GM23338 (cell line): Measurements from ENCODE around the gene TFAM. TPM values are rescaled to one million over a fixed set of nuclear protein-coding genes. Genes with fewer than 3 reads are reported as not detected.

Source experiments
- ATAC-seq: fragments of 200-7000 bp; cut with Tn5 transposase; 3 replicates; pipeline ENCODE4 v1.9.1; 2020
- DNase-seq: peaks from one replicate; pipeline ENCODE4 v3.0.0-alpha.2; 2015; ENCODE audit warnings: low spot score
- H2AFZ ChIP-seq: fragments of 200-600 bp; sonication (generic); 2 replicates; pipeline ENCODE4 v1.8.0; 2016; ENCODE audit warnings: antibody characterized with exemption, mild to moderate bottlenecking, moderate library complexity
- H3F3A ChIP-seq: fragments of 200-600 bp; sonication (generic); replicated peaks from 2 replicates; pipeline ENCODE4 v1.8.0; 2017; ENCODE audit warnings: antibody characterized with exemption, mixed run types, low read depth
- H3K27ac ChIP-seq: fragments of 200-600 bp; sonication (generic); 2 replicates; pipeline ENCODE4 v1.6.1; 2016; ENCODE audit warnings: low read depth
- H3K27me3 ChIP-seq: fragments of 200-600 bp; sonication (generic); 2 replicates; pipeline ENCODE4 v1.8.0; 2016; ENCODE audit warnings: mild to moderate bottlenecking, mixed run types, moderate library complexity; ENCODE audit not compliant: insufficient read depth
- H3K36me3 ChIP-seq: fragments of 200-600 bp; sonication (generic); 2 replicates; pipeline ENCODE4 v1.8.0; 2016; ENCODE audit warnings: mild to moderate bottlenecking; ENCODE audit not compliant: insufficient read depth
- H3K4me1 ChIP-seq: fragments of 200-600 bp; sonication (generic); 2 replicates; pipeline ENCODE4 v1.8.0; 2016; ENCODE audit warnings: mild to moderate bottlenecking, moderate library complexity; ENCODE audit not compliant: insufficient read depth
- H3K4me2 ChIP-seq: fragments of 200-600 bp; sonication (generic); 2 replicates; pipeline ENCODE4 v1.7.1; 2017; ENCODE audit warnings: mixed run types
- H3K4me3 ChIP-seq: fragments of 200-600 bp; sonication (generic); 2 replicates; pipeline ENCODE4 v1.6.1; 2016; ENCODE audit warnings: mixed run types
- H3K79me2 ChIP-seq: fragments of 200-600 bp; sonication (generic); replicated peaks from 2 replicates; pipeline ENCODE4 v1.8.0; 2017; ENCODE audit warnings: mild to moderate bottlenecking; ENCODE audit not compliant: insufficient read depth
- H3K9me2 ChIP-seq: fragments of 200-600 bp; sonication (generic); 2 replicates; pipeline ENCODE4 v1.8.0; 2017; ENCODE audit not compliant: insufficient read depth
- H4K20me1 ChIP-seq: fragments of 200-600 bp; sonication (generic); replicated peaks from 2 replicates; pipeline ENCODE4 v1.8.0; 2017; ENCODE audit warnings: mild to moderate bottlenecking; ENCODE audit not compliant: insufficient read depth
- H3K27ac Mint-ChIP-seq: 2 replicates; pipeline ENCODE4 v1.8.0; 2020; ENCODE audit warnings: inconsistent platforms, mild to moderate bottlenecking, moderate library complexity, mixed read lengths
- H3K27me3 Mint-ChIP-seq: 3 replicates; pipeline ENCODE4 v1.8.0; 2022; ENCODE audit warnings: low read depth, mild to moderate bottlenecking, moderate library complexity, mixed read lengths, inconsistent platforms; ENCODE audit not compliant: insufficient read depth, poor library complexity
- H3K36me3 Mint-ChIP-seq: 3 replicates; pipeline ENCODE4 v1.8.0; 2021; ENCODE audit warnings: low read depth, mild to moderate bottlenecking, inconsistent platforms, moderate library complexity, mixed read lengths
- H3K4me1 Mint-ChIP-seq: 3 replicates; pipeline ENCODE4 v1.8.0; 2020; ENCODE audit warnings: mild to moderate bottlenecking, inconsistent platforms, mixed read lengths
- H3K4me3 Mint-ChIP-seq: 3 replicates; pipeline ENCODE4 v1.8.0; 2021; ENCODE audit warnings: moderate library complexity, mild to moderate bottlenecking, inconsistent platforms, mixed read lengths
- H3K9me3 Mint-ChIP-seq: 3 replicates; pipeline ENCODE4 v1.8.0; 2020; ENCODE audit warnings: moderate library complexity, mild to moderate bottlenecking, inconsistent platforms, mixed read lengths
- CREB1 ChIP-seq: fragments of 250-450 bp; sonication (Bioruptor Pico); IDR thresholded peaks from 2 replicates; pipeline ENCODE4 v1.5.0; 2020; ENCODE audit warnings: low read depth, mild to moderate bottlenecking, moderate library complexity
- EZH2phosphoT487 ChIP-seq: fragments of 200-600 bp; sonication (generic); IDR thresholded peaks from one replicate; pipeline ENCODE4 v1.8.1; 2018; ENCODE audit warnings: antibody characterized with exemption; ENCODE audit not compliant: unreplicated experiment
- JUNB ChIP-seq: IDR thresholded peaks from one replicate; pipeline ENCODE4 v1.6.1; 2016; ENCODE audit warnings: antibody characterized with exemption; ENCODE audit not compliant: unreplicated experiment
- NANOG ChIP-seq: IDR thresholded peaks from 2 replicates; pipeline ENCODE4 v1.6.1; 2016; ENCODE audit warnings: antibody characterized with exemption, borderline replicate concordance
- POLR2AphosphoS5 ChIP-seq: IDR thresholded peaks from 2 replicates; pipeline ENCODE4 v1.6.1; 2016; ENCODE audit warnings: antibody characterized with exemption, low read depth
- REST ChIP-seq: IDR thresholded peaks from one replicate; pipeline ENCODE4 v1.6.1; 2018; ENCODE audit warnings: antibody characterized with exemption; ENCODE audit not compliant: unreplicated experiment
- STAT1 ChIP-seq: IDR thresholded peaks from one replicate; pipeline ENCODE4 v1.6.1; 2016; ENCODE audit warnings: antibody characterized with exemption; ENCODE audit not compliant: unreplicated experiment
- ZNF114 ChIP-seq: fragments of 250-450 bp; sonication (Bioruptor Pico); IDR thresholded peaks from 2 replicates; pipeline ENCODE4 v1.5.0; 2020; ENCODE audit warnings: mild to moderate bottlenecking, moderate library complexity
- ZNF331 ChIP-seq: fragments of 250-450 bp; sonication (Bioruptor Pico); IDR thresholded peaks from 2 replicates; pipeline ENCODE4 v1.5.0; 2020; ENCODE audit warnings: low read depth, mild to moderate bottlenecking, moderate library complexity
- ZNF462 ChIP-seq: fragments of 250-450 bp; sonication (Bioruptor Pico); IDR thresholded peaks from 2 replicates; pipeline ENCODE4 v1.5.0; 2020; ENCODE audit warnings: mild to moderate bottlenecking, moderate library complexity
- polyA plus RNA-seq: library from polyadenylated mRNA; unstranded; fragments of >200 nt; fragmentation: Nextera tagmentation; extraction: Ambion mirVana; gene quantifications from 2 replicates; pipeline ENCODE4 v1.2.1, GENCODE V29; 2016
- total RNA-seq: library from RNA; depleted of rRNA; stranded (reverse); fragments of >200 nt; shearing (Covaris generic); gene quantifications from 2 replicates; pipeline ENCODE4 v1.2.3, GENCODE V29; 2014
- TF ChIP-seq, protein P1 (sequence below), 2 experiments: fragments of 200-600 bp in 1 of 2; sonication (generic) in 1 of 2; conservative IDR thresholded peaks; 2 replicates each; pipeline versions ENCODE4 v1.5.1 to v1.6.1; 2016 to 2017; ENCODE audit warnings: antibody characterized with exemption in 2 of 2, low read depth in 2 of 2, mild to moderate bottlenecking in 2 of 2, moderate library complexity in 1 of 2

The TFAM gene
- total and polyA plus RNA-seq, 2 experiments from 2014 or later = 54.2 to 156 TPM

DNA sequence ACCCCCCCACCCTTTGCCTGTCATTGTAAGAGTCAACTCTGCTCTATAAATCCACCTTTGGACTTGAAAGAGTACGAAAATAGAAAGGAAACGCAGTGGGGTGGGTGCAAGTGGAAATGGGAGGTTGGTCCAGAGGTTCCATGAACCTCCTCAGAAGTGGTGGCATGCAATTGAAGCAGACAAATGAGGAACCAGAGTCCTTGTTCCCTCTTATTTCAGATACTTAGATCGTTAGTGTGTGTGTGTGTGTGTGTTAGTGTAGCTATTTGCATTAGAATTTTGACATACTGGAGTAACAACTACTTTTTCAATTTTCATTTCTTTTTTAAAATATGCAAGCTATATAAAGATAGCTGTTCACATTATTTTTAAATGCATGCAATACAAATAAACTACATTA is 18.1 kb upstream of the TFAM start:
- Histone ChIP-seq H3K79me2 (no peaks in the 10 kb centered on the region), H3K9me2 (no peaks in the 10 kb centered on the region), H3K4me2 (no peak overlapping the region), H3F3A (no peaks in the 10 kb centered on the region), H3K27me3 (no peaks in the 10 kb centered on the region), H3K27ac (no peak overlapping the region), H3K4me3 (no peak overlapping the region), H3K4me1 (no peaks in the 10 kb centered on the region), H3K36me3 (no peaks in the 10 kb centered on the region), H4K20me1 (no peaks in the 10 kb centered on the region), H2AFZ (no peak overlapping the region)
- Mint-ChIP-seq H3K36me3 (peaks cover 3% of the 10 kb centered on the region; the same call in 2 of the 3 replicates), H3K4me3 (no peak overlapping the region), H3K27ac (no peak overlapping the region), H3K4me1 (no peaks in the 10 kb centered on the region), H3K9me3 (no peaks in the 10 kb centered on the region), H3K27me3 (no peaks in the 10 kb centered on the region)
- TF ChIP-seq ZNF331 (CRISPR knock-in tag) = no peak
- no peak for TF ChIP-seq POLR2AphosphoS5
- TF ChIP-seq NANOG = no peak
- no peak for TF ChIP-seq STAT1
- no peak for TF ChIP-seq REST
- TF ChIP-seq ZNF114 (CRISPR knock-in tag) = no peak
- no peak for TF ChIP-seq CREB1 (CRISPR knock-in tag)
- TF ChIP-seq EZH2phosphoT487 = no peak
- TF ChIP-seq ZNF462 (CRISPR knock-in tag) = no peak
- no peak for TF ChIP-seq JUNB
- TF ChIP-seq, protein P1, sequence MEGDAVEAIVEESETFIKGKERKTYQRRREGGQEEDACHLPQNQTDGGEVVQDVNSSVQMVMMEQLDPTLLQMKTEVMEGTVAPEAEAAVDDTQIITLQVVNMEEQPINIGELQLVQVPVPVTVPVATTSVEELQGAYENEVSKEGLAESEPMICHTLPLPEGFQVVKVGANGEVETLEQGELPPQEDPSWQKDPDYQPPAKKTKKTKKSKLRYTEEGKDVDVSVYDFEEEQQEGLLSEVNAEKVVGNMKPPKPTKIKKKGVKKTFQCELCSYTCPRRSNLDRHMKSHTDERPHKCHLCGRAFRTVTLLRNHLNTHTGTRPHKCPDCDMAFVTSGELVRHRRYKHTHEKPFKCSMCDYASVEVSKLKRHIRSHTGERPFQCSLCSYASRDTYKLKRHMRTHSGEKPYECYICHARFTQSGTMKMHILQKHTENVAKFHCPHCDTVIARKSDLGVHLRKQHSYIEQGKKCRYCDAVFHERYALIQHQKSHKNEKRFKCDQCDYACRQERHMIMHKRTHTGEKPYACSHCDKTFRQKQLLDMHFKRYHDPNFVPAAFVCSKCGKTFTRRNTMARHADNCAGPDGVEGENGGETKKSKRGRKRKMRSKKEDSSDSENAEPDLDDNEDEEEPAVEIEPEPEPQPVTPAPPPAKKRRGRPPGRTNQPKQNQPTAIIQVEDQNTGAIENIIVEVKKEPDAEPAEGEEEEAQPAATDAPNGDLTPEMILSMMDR (conservative IDR thresholded peaks at IDR 0.05; ENCODE audit: low read depth in 2 of 2) = no peak
- DNase-seq (no peak), ATAC-seq (no peak)
